H9 (cell line): ENCODE data around the gene TENT5A. TPM values are rescaled to one million over a fixed set of nuclear protein-coding genes. Genes with fewer than 3 reads are reported as not detected.

ENCODE experiments used
- DNase-seq: peaks from one replicate; pipeline ENCODE4 v3.0.0-alpha.2; 2017
- H2AFZ ChIP-seq: one replicate; pipeline ENCODE4 v1.6.1; 2013; ENCODE audit warnings: mild to moderate bottlenecking, low read length, control low read depth, moderate library complexity
- H2AK5ac ChIP-seq: 2 replicates; pipeline ENCODE4 v1.6.1; 2013; ENCODE audit warnings: low read length, control low read depth, mixed read lengths; ENCODE audit not compliant: insufficient read length
- H2BK120ac ChIP-seq: one replicate; pipeline ENCODE4 v1.6.1; 2013; ENCODE audit warnings: low read depth, mild to moderate bottlenecking, low read length, control low read depth, inconsistent platforms; ENCODE audit not compliant: poor library complexity, severe bottlenecking
- H2BK12ac ChIP-seq: 2 replicates; pipeline ENCODE4 v1.6.1; 2013; ENCODE audit warnings: low read length, control low read depth, mixed read lengths, low read depth; ENCODE audit not compliant: insufficient read length
- H2BK15ac ChIP-seq: 2 replicates; pipeline ENCODE4 v1.6.1; 2013; ENCODE audit warnings: low read depth, low read length, control low read depth
- H2BK20ac ChIP-seq: one replicate; pipeline ENCODE4 v1.6.1; 2013; ENCODE audit warnings: low read depth, mild to moderate bottlenecking, low read length, control low read depth, inconsistent platforms; ENCODE audit not compliant: poor library complexity, severe bottlenecking
- H2BK5ac ChIP-seq: 2 replicates; pipeline ENCODE4 v1.6.1; 2013; ENCODE audit warnings: low read length, control low read depth, mixed read lengths; ENCODE audit not compliant: insufficient read length
- H3K14ac ChIP-seq: 2 replicates; pipeline ENCODE4 v1.6.1; 2013; ENCODE audit warnings: low read length, control low read depth; ENCODE audit not compliant: insufficient read depth
- H3K18ac ChIP-seq: 2 replicates; pipeline ENCODE4 v1.6.1; 2013; ENCODE audit warnings: low read depth, mild to moderate bottlenecking, mixed read lengths, low read length, control low read depth; ENCODE audit not compliant: insufficient read length
- H3K23ac ChIP-seq: 2 replicates; pipeline ENCODE4 v1.6.1; 2013; ENCODE audit warnings: low read length, control low read depth, mixed read lengths, low read depth; ENCODE audit not compliant: insufficient read length
- H3K23me2 ChIP-seq: 2 replicates; pipeline ENCODE4 v1.6.1; 2013; ENCODE audit warnings: low read depth, mild to moderate bottlenecking, mixed read lengths, low read length, control low read depth; ENCODE audit not compliant: insufficient read length, poor library complexity, severe bottlenecking
- H3K27ac ChIP-seq: 2 replicates; pipeline ENCODE4 v1.5.1; 2013; ENCODE audit warnings: low read length, control low read depth, mixed read lengths, low read depth; ENCODE audit not compliant: insufficient read length
- H3K27me3 ChIP-seq: 2 replicates; pipeline ENCODE4 v1.6.1; 2013; ENCODE audit warnings: low read length, control low read depth, inconsistent platforms; ENCODE audit not compliant: insufficient read depth
- H3K4ac ChIP-seq: 2 replicates; pipeline ENCODE4 v1.6.1; 2013; ENCODE audit warnings: low read depth, mild to moderate bottlenecking, control low read depth, inconsistent platforms, low read length, moderate library complexity
- H3K4me1 ChIP-seq: 2 replicates; pipeline ENCODE4 v1.6.1; 2013; ENCODE audit warnings: low read length, control low read depth, inconsistent platforms; ENCODE audit not compliant: insufficient read depth
- H3K4me2 ChIP-seq: 2 replicates; pipeline ENCODE4 v1.6.1; 2013; ENCODE audit warnings: low read length, control low read depth, mixed read lengths; ENCODE audit not compliant: insufficient read length, insufficient read depth
- H3K56ac ChIP-seq: 2 replicates; pipeline ENCODE4 v1.6.1; 2013; ENCODE audit warnings: low read depth, mild to moderate bottlenecking, mixed read lengths, low read length, control low read depth; ENCODE audit not compliant: insufficient read length
- H3K79me1 ChIP-seq: 2 replicates; pipeline ENCODE4 v1.6.1; 2013; ENCODE audit warnings: low read depth, mild to moderate bottlenecking, moderate library complexity, low read length, control low read depth, inconsistent platforms; ENCODE audit not compliant: insufficient read depth, poor library complexity, severe bottlenecking
- H3K79me2 ChIP-seq: 2 replicates; pipeline ENCODE4 v1.6.1; 2013; ENCODE audit warnings: low read length, control low read depth, inconsistent platforms; ENCODE audit not compliant: insufficient read depth
- H3K9ac ChIP-seq: 2 replicates; pipeline ENCODE4 v1.6.1; 2013; ENCODE audit warnings: low read length, control low read depth, mixed read lengths; ENCODE audit not compliant: insufficient read length; ENCODE audit errors: extremely low read depth
- H3K9me3 ChIP-seq: one replicate; pipeline ENCODE4 v1.6.1; 2013; ENCODE audit warnings: low read depth, low read length, inconsistent platforms; ENCODE audit not compliant: control insufficient read depth
- H3T11ph ChIP-seq: one replicate; pipeline ENCODE4 v1.6.1; 2013; ENCODE audit warnings: mild to moderate bottlenecking, low read length, control low read depth, inconsistent platforms
- H4K20me1 ChIP-seq: one replicate; pipeline ENCODE4 v1.6.1; 2013; ENCODE audit not compliant: control insufficient read depth, insufficient read length, insufficient read depth
- H4K5ac ChIP-seq: 2 replicates; pipeline ENCODE4 v1.6.1; 2013; ENCODE audit warnings: low read depth, mild to moderate bottlenecking, mixed read lengths, low read length, control low read depth; ENCODE audit not compliant: insufficient read length
- H4K8ac ChIP-seq: replicated peaks from 2 replicates; pipeline ENCODE4 v1.6.1; 2013; ENCODE audit warnings: low read length, control low read depth, mixed read lengths, low read depth; ENCODE audit not compliant: insufficient read length
- H4K91ac ChIP-seq: 2 replicates; pipeline ENCODE4 v1.6.1; 2013; ENCODE audit warnings: low read depth, mild to moderate bottlenecking, moderate library complexity, mixed read lengths, low read length, control low read depth; ENCODE audit not compliant: insufficient read length
- H3K27ac Mint-ChIP-seq, 3 experiments: 2 replicates in 2 of 3; 3 replicates in 1 of 3; pipeline ENCODE4 v1.8.0; 2020 to 2021; ENCODE audit warnings: mixed read lengths in 3 of 3, mild to moderate bottlenecking in 1 of 3, moderate library complexity in 1 of 3
- H3K27me3 Mint-ChIP-seq: 2 replicates; pipeline ENCODE4 v1.8.0; 2021; ENCODE audit warnings: low read depth, mild to moderate bottlenecking, moderate library complexity, mixed read lengths
- H3K36me3 Mint-ChIP-seq, 3 experiments: 2 replicates in 2 of 3; 3 replicates in 1 of 3; pipeline ENCODE4 v1.8.0; 2020 to 2021; ENCODE audit warnings: low read depth in 3 of 3, mixed read lengths in 3 of 3; ENCODE audit not compliant: insufficient read depth in 1 of 3
- H3K4me1 Mint-ChIP-seq, 2 experiments: 2 replicates each; pipeline ENCODE4 v1.8.0; 2020; ENCODE audit warnings: mixed read lengths in 2 of 2
- H3K4me3 Mint-ChIP-seq, 2 experiments: 2 replicates in 1 of 2; 3 replicates in 1 of 2; pipeline ENCODE4 v1.8.0; 2020 to 2021; ENCODE audit warnings: mild to moderate bottlenecking in 2 of 2, mixed read lengths in 2 of 2, moderate library complexity in 1 of 2
- H3K9me3 Mint-ChIP-seq, 2 experiments: 2 replicates in 1 of 2; 3 replicates in 1 of 2; pipeline ENCODE4 v1.8.0; 2020; ENCODE audit warnings: mild to moderate bottlenecking in 2 of 2, mixed read lengths in 2 of 2, moderate library complexity in 1 of 2
- WGBS: extraction: QIAGEN DNeasy Blood & Tissue Kit; methylation state at CpG from one replicate; pipeline ENCODE4 v1.1.7; 2013; ENCODE audit warnings: missing lambda C conversion rate, low lambda C conversion rate, mixed read lengths; ENCODE audit not compliant: insufficient read length; ENCODE audit errors: extremely low coverage; 5-methylcytosine and 5-hydroxymethylcytosine counted together
- total RNA-seq: library from RNA; stranded (reverse); gene quantifications from 2 replicates; pipeline ENCODE4 v1.2.1, GENCODE V29; 2021
- TF ChIP-seq, protein P1 (sequence below): fragments of 200-600 bp; sonication (generic); conservative IDR thresholded peaks from 3 replicates; pipeline ENCODE4 v1.8.0; 2021; ENCODE audit warnings: antibody characterized with exemption, mild to moderate bottlenecking

Gene TENT5A
- total RNA-seq, 1 experiment from 2014 or later: 1.4 TPM

DNA sequence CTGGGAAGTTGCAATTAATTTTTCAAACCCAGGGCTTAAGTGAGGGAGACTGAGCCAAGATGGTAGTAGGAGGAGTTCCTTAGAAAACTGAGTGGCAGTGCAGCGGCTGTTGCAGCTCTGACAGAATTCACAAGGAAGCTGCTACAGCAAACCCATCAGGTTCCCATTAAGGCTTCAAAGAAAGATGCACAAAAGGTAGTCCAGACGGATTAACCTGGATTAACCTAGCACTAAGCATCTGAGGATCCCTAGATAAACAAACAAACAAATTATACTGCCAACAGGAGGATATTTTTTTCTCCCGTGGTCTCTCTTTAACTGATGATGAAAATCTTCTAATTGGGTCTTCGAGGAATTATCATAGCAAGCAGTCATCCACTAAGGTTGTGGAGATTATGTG is 5.2 kb downstream of the TENT5A start:
- no CpG with 5 or more reads among the region's 4 CpGs for WGBS
- H4K20me1 ChIP-seq: no peaks in the 10 kb centered on the region
- no peak overlapping the region for H2AFZ ChIP-seq
- no peak overlapping the region for H4K91ac ChIP-seq
- H3K4me2 ChIP-seq: no peak overlapping the region
- no peaks in the 10 kb centered on the region for H3K79me1 ChIP-seq
- H3K4ac ChIP-seq: no peak overlapping the region
- Mint-ChIP-seq H3K27me3 (peaks cover 24% of the 10 kb centered on the region), H3K27ac (no peak overlapping the region), H3K4me3 (no peak overlapping the region), H3K4me1 (peaks cover 18 to 19% of the 10 kb centered on the region in 2 experiments), H3K9me3 (peaks cover 0 to 2% of the 10 kb centered on the region in 2 experiments; a peak in 1 of 5 replicates), H3K36me3 (peaks cover 0 to 3% (median 0%) of the 10 kb centered on the region in 3 experiments; a peak in 2 of 7 replicates)
- no peak overlapping the region for H2BK12ac ChIP-seq
- H3K18ac ChIP-seq: no peak overlapping the region
- no peak overlapping the region for H3K56ac ChIP-seq
- H2BK20ac ChIP-seq: no peak overlapping the region
- H3K23ac ChIP-seq: no peak overlapping the region
- no peak overlapping the region for H4K8ac ChIP-seq
- H3K27me3 ChIP-seq: peaks cover 5% of the 10 kb centered on the region; the same call in 1 of the 2 replicates
- TF ChIP-seq, protein P1, sequence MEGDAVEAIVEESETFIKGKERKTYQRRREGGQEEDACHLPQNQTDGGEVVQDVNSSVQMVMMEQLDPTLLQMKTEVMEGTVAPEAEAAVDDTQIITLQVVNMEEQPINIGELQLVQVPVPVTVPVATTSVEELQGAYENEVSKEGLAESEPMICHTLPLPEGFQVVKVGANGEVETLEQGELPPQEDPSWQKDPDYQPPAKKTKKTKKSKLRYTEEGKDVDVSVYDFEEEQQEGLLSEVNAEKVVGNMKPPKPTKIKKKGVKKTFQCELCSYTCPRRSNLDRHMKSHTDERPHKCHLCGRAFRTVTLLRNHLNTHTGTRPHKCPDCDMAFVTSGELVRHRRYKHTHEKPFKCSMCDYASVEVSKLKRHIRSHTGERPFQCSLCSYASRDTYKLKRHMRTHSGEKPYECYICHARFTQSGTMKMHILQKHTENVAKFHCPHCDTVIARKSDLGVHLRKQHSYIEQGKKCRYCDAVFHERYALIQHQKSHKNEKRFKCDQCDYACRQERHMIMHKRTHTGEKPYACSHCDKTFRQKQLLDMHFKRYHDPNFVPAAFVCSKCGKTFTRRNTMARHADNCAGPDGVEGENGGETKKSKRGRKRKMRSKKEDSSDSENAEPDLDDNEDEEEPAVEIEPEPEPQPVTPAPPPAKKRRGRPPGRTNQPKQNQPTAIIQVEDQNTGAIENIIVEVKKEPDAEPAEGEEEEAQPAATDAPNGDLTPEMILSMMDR: no peak
- H3K23me2 ChIP-seq: peaks cover 5% of the 10 kb centered on the region
- no peaks in the 10 kb centered on the region for H3K9me3 ChIP-seq
- H2BK120ac ChIP-seq: no peak overlapping the region
- no peaks in the 10 kb centered on the region for H3K79me2 ChIP-seq
- H3K9ac ChIP-seq: no peak overlapping the region
- H3K4me1 ChIP-seq: no peaks in the 10 kb centered on the region
- no peak overlapping the region for H3T11ph ChIP-seq
- no peak overlapping the region for H4K5ac ChIP-seq
- H2AK5ac ChIP-seq: no peak overlapping the region
- no peak overlapping the region for H2BK15ac ChIP-seq
- no peak overlapping the region for H2BK5ac ChIP-seq
- no peak overlapping the region for H3K27ac ChIP-seq
- no peak overlapping the region for H3K14ac ChIP-seq
- no peak for DNase-seq
